ENCODE results near the gene MS4A13.
"Not testable (repeated sequence)": the region's sequence is repeated elsewhere in the genome, so short reads cannot be mapped to it uniquely, and the experiment has no call there.

MS4A13 gene

DNA sequence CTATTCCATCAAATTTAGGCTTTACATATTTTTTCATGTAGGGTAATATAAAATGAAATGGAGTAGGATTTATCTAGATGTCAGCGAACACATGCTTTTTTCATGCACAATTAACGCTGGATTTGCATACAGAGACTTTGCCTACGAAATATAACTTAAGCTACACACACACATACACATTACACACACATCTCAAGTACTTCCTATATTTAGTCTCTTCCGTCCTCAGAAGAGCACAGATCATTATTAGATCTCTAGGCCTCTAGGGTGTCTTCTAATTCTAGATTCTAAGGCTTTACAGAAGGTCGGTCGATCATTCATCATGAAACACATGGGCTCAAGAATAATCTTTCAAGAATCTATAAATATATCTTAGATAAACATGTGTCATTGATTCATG is 3.8 kb upstream of the MS4A13 start:
- Mint-ChIP-seq H3K36me3 (no peaks in the 10 kb centered on the region), H3K4me3 (no peak overlapping the region), H3K27me3 (peaks cover 7% of the 10 kb centered on the region), H3K4me1 (peaks cover 7% of the 10 kb centered on the region), H3K9me3 (no peaks in the 10 kb centered on the region), H3K27ac (no peak overlapping the region)
- no peak for ATAC-seq

DNA sequence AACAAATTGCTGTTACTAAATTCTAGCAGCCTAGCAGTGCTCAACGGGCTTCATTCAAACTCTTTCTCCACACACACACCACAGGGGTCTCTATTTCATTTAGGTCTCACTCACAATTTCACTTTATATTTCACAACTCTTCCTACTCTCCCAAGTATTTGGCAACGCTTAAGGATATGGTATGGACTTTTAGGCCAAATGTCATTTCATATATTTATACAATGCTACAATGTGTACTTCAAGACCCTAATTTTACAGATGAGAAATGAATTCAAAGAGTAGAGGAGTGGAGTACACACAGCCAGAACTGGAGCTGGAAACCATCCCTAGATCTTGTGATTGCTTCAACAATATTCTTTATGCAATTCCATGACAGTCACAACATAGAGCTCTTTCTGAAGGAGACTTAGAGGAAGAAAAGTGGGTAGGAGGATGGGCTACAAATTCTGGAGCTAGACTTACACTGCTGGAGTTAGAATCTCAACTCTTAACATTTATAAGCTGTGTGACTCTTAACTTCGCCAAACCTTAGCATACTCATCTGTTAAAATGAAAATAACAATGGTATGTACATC is 2.5 kb upstream of the MS4A13 start:
- H3K4me1 Mint-ChIP-seq: peaks cover 7% of the 10 kb centered on the region
- no peak for ATAC-seq
- H3K9me3 Mint-ChIP-seq: no peaks in the 10 kb centered on the region
- no peak overlapping the region for H3K4me3 Mint-ChIP-seq
- H3K27ac Mint-ChIP-seq: no peak overlapping the region
- no peaks in the 10 kb centered on the region for H3K36me3 Mint-ChIP-seq
- H3K27me3 Mint-ChIP-seq: peaks cover 7% of the 10 kb centered on the region

DNA sequence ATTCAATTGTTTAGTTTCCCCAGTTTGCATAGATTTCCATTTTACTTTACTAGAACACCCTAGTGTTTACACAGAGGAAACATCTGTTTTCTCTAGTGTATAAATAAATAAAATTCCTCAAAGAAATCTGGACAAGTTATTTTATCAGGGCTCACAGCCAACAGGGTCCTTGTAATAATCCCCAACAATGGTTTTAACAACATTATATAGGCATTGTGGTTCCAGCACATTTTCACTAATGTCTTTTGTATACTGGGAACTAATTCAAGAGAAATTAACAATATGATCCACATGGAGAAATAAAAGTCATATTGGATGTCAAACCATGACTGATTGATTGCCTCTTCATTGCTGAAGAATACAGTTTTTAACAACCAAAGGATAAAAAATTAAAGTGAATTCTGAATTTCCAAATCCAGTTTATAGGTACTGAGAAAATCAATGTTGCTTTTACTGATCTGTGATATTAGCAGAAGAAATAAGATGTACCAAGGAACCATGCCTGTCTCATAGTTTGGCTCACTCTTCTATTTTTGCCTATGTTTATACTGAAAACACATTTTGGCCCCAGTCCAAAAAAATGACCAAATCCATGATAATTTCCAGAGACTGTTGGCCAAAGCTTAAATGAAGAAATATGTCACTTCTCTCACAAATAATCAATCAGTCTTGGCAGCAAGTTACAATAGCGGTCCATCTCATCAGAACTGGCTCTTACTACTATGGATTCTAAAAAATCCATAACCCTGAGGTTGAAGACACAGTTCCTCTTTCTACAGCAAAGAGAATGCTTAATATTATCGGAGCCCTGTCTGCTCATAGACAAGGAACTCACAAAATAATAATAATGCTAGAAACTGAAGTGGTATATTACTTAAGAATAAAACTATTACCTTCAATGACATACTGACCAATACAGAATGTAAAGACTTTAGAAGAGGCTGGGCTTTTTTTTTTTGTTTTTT is 1.4 kb upstream of the MS4A13 start:
- Mint-ChIP-seq H3K27me3 (peaks cover 6% of the 10 kb centered on the region), H3K36me3 (no peaks in the 10 kb centered on the region), H3K4me3 (no peak overlapping the region), H3K9me3 (no peaks in the 10 kb centered on the region), H3K27ac (no peak overlapping the region), H3K4me1 (peaks cover 7% of the 10 kb centered on the region)
- ATAC-seq: no peak

DNA sequence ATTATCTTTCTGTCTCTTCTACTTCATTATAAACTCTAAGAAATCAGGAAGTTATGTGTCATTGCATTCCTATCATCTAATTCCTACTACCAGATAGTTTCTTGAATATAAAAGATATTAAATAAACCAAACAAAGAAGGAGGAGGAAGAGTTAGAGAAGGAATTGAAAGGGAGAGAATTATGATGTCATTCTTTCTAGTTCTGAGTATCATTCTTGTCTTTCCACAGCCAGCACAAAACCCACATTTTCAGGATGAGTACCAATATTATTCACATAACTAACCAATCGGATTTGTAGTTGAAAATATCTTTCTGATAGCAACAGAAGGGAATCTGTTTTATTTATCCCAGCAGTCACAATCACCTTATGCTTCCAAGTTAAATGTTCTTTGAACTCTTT is 13.3 kb downstream of the MS4A13 start:
- H3K9me3 Mint-ChIP-seq: no peaks in the 10 kb centered on the region
- peaks cover 13% of the 10 kb centered on the region for H3K4me1 Mint-ChIP-seq
- no peak for ATAC-seq
- no peaks in the 10 kb centered on the region for H3K36me3 Mint-ChIP-seq
- H3K27me3 Mint-ChIP-seq: no peaks in the 10 kb centered on the region
- H3K27ac Mint-ChIP-seq: no peak overlapping the region
- H3K4me3 Mint-ChIP-seq: no peak overlapping the region

DNA sequence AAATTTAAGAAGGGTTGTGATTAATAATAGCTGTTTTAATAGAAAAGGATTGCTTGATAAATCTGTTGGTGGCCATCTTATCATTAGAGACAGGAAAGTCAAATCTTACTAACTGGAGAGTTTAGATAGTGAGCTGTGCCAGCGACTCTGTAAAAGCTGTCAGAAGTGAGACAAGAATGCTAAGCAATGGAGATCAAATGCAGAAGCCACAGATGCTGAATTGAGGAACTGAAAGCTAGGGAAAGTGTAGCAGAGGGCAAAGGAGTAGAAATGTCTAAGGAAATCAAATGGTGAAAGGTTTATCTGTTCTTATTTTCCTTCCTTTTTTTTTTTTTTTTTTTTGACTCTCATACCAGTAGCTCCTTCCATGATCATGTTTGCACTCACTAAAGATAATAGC is 13.7 kb downstream of the MS4A13 start:
- no peaks in the 10 kb centered on the region for H3K9me3 Mint-ChIP-seq
- no peak overlapping the region for H3K27ac Mint-ChIP-seq
- peaks cover 13% of the 10 kb centered on the region for H3K4me1 Mint-ChIP-seq
- no peaks in the 10 kb centered on the region for H3K27me3 Mint-ChIP-seq
- no peaks in the 10 kb centered on the region for H3K36me3 Mint-ChIP-seq
- peak; percentile 90 for ATAC-seq
- H3K4me3 Mint-ChIP-seq: no peak overlapping the region

DNA sequence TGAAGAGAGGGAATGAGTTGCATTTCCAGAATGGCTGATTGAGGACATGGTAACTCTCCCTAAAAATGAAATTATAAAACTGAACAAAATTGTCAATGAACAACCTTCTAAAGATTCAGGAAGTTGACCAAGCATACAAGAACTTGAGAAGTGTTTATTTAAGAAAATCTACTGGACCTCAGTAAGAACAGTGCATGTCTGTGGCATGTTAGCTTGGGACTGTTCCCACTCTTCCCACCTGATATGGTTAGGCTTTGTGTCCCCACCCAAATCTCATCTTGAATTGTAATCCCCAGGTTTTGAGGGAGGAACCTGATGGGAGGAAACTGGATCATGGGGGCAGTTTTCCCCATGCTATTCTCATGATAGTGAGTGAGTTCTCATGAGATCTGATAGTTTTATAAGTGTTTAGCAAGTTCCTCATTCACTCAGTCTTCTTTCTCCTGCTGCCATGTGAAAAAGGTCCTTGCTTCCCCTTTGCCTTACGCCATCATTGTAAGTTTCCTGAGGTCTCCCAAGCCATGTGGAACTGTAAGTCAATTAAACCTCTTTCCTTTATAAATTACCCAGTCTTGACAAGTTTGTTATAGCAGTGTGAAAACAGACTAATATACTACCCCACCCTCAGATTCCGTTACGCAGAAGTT is 15.4 kb downstream of the MS4A13 start:
- Mint-ChIP-seq H3K4me3 (no peak overlapping the region), H3K4me1 (peaks cover 13% of the 10 kb centered on the region), H3K9me3 (no peaks in the 10 kb centered on the region), H3K27me3 (no peaks in the 10 kb centered on the region), H3K27ac (no peak overlapping the region), H3K36me3 (no peaks in the 10 kb centered on the region)
- no peak for ATAC-seq

DNA sequence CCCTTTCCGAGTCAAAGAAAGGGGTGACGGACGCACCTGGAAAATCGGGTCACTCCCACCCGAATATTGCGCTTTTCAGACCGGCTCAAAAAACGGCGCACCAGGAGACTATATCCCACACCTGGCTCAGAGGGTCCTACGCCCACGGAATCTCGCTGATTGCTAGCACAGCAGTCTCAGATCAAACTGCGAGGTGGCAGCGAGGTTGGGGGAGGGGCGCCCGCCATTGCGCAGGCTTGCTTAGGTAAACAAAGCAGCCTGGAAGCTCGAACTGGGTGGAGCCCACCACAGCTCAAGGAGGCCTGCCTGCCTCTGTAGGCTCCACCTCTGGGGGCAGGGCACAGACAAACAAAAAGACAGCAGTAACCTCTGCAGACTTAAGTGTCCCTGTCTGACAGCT is 17.2 kb downstream of the MS4A13 start:
- not testable (repeated sequence) for H3K27me3 Mint-ChIP-seq, H3K9me3 Mint-ChIP-seq, H3K27ac Mint-ChIP-seq, H3K36me3 Mint-ChIP-seq, ATAC-seq, H3K4me3 Mint-ChIP-seq
- H3K4me1 Mint-ChIP-seq: peaks cover 13% of the 10 kb centered on the region

DNA sequence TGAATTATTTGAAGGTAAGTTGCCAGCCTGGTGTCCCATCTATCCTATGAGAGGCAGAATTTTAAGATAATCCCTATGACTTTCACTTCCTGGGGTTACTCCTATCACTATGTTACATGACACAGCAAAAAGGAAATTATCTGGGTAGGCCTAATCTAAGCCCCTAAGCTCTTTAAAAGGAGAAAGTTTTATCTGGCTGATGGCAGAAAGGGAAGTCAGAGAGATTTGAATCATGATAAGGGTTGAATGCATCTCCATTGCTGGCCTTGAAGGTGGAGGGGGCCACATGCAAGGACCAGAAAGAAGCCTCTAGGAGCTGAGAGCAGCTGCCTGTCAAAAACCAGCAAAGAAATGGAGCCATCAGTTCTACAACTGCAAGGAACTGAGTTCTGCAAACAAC is 23.4 kb downstream of the MS4A13 start:
- not testable (repeated sequence) for H3K4me3 Mint-ChIP-seq, ATAC-seq, H3K27ac Mint-ChIP-seq, H3K4me1 Mint-ChIP-seq, H3K36me3 Mint-ChIP-seq, H3K9me3 Mint-ChIP-seq
- peaks cover 18% of the 10 kb centered on the region for H3K27me3 Mint-ChIP-seq

DNA sequence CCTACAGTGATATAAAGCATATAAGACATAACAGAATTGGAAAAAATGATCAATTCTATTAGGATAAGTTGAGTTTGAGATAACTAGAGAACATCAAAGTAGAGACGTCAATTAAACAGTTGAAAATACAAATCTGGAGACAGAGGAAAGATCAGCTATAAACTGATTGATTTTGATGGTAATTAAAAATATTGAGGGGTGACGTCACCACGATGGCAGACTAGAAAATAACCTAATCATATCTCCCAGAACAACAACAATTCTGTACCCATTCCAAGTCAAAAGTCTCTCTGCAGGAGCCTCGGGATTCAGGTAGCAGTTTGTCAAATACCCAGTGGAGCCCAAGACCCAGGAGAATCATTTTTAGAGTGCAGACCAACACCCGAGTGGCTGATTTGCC is 28.9 kb downstream of the MS4A13 start:
- ATAC-seq: no peak
- Mint-ChIP-seq H3K27me3 (peaks cover 33% of the 10 kb centered on the region), H3K36me3 (peaks cover 4% of the 10 kb centered on the region), H3K4me1 (no peaks in the 10 kb centered on the region), H3K4me3 (no peak overlapping the region), H3K27ac (no peak overlapping the region), H3K9me3 (peaks cover 7% of the 10 kb centered on the region)

DNA sequence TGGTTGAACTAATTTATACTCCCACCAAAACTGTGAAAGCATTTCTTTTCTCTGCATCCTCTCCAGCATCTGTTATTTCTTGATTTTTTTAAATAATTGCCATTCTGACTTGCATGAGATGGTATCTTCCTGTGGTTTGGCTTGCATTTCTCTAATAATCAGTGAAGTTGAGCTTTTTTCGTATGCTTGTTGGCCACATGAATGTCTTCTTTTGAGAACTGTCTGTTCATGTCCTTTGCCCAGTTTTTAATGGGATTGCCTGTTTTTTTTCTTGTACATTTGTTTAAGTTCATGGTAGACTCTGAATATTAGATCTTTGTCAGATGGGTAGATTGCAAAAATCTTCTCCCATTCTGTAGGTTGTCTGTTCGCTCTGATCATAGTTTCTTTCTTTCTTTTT is 46.1 kb downstream of the MS4A13 start:
- Mint-ChIP-seq H3K4me3 (no peak overlapping the region), H3K9me3 (peaks cover 20% of the 10 kb centered on the region), H3K27ac (no peak overlapping the region), H3K36me3 (peaks cover 5% of the 10 kb centered on the region), H3K27me3 (no peaks in the 10 kb centered on the region), H3K4me1 (peaks cover 7% of the 10 kb centered on the region)
- no peak for ATAC-seq

DNA sequence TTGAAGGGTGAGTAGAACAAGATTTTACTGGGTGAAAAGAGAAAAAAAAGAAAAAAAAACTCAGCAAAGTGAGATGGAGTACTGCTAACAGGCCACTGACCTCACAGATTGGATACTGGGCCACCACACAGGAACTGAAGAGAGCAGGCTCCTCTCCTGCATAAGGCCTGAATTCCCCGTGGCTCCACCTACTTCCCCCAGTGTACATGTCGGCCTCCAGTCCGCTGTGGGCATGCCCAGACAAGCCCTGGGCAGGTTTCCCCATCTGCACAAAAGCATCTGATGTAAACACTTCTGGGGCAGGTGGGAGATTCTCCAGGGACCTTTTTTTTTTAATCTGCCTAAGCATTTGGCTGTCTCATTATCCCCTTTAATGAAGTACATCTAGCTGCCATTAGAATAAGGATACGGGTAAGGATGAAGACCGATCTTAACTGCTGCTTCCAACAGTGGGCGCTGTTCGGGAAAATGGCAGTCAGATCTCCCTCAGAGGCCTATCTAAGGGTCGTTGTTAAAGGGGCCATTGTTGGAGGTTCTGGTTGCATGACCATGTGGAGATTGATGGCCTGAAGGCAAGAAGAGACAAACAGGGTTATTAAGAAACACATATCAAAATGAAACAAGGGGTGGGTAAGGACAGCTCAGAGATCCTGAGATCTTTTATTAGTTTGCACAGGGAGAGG is 48.5 kb downstream of the MS4A13 start:
- H3K36me3 Mint-ChIP-seq: peaks cover 5% of the 10 kb centered on the region
- H3K27me3 Mint-ChIP-seq: no peaks in the 10 kb centered on the region
- peak overlapping the region; percentile 62 for H3K27ac Mint-ChIP-seq
- ATAC-seq: peak; percentile 68
- peaks cover 16% of the 10 kb centered on the region for H3K9me3 Mint-ChIP-seq
- peaks cover 7% of the 10 kb centered on the region for H3K4me1 Mint-ChIP-seq
- no peak overlapping the region for H3K4me3 Mint-ChIP-seq

DNA sequence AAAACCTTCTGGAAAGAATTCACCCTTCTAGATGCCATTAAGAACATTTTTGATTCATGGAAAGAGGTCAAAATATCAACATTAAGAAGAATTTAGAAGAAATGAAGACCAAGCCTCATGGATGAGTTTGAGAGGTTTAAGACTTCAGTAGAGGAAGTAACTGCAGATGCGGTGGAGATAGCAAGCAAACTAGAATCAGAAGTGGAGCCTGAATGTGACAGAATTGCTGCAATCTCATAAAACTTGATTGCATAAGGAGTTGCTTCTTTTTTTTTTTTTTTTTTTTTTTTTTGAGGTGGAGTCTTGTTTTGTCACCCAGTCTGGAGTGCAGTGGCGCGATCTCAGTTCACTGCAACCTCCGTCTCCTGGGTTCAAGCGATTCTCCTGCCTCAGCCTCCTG is 51.6 kb downstream of the MS4A13 start:
- H3K4me3 Mint-ChIP-seq: no peak overlapping the region

DNA sequence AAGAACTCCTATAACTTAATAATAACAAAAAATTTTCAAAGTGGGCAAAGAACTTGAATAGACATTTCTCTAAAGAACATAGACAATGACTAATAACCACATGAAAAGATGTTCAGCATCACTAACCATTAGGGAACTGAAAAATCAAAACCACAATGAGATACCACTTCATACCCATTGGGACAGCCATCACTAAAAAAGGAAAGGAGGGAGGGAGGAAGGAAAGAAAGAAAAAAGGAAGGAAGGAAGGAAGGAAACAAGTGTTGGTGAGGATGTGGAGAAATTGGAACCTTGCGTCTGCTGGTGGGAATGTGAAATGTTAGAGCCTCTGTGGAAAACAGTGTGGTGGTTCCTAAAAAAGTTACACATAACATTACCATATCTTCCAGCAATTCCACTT is 55.8 kb downstream of the MS4A13 start:
- Mint-ChIP-seq H3K9me3 (peaks cover 7% of the 10 kb centered on the region), H3K27ac (peak overlapping the region; percentile 10), H3K4me3 (no peak overlapping the region), H3K4me1 (peaks cover 22% of the 10 kb centered on the region), H3K36me3 (no peaks in the 10 kb centered on the region), H3K27me3 (no peaks in the 10 kb centered on the region)
- ATAC-seq: peak; percentile 88

More for the DNA sequence above, 51.6 kb downstream of the MS4A13 start:
- peaks cover 5% of the 10 kb centered on the region for H3K36me3 Mint-ChIP-seq
- no peaks in the 10 kb centered on the region for H3K27me3 Mint-ChIP-seq
- H3K9me3 Mint-ChIP-seq: peaks cover 13% of the 10 kb centered on the region
- no peak for ATAC-seq
- no peak overlapping the region for H3K27ac Mint-ChIP-seq
- peaks cover 28% of the 10 kb centered on the region for H3K4me1 Mint-ChIP-seq

DNA sequence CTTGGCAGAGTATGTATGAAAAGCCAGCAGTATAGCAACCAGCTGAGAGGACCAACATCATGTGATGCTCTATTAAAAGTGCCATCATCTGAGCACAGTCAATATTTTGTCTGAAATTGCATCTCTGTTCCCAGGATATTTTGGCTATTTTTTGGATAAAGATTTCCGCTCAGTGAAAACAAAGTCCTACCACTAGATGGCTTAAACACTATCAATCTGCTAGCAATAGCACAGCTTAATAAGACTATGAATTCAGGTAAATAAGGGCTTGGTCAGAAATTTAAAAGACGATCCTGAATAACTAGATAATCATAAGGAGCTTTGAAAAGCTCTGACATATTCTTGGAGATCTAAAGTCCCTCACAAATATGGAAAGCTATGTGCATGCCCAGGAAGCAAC is 74.4 kb downstream of the MS4A13 start:
- Mint-ChIP-seq H3K9me3 (peaks cover 18% of the 10 kb centered on the region), H3K4me1 (no peaks in the 10 kb centered on the region), H3K27me3 (no peaks in the 10 kb centered on the region), H3K4me3 (no peak overlapping the region), H3K36me3 (peaks cover 16% of the 10 kb centered on the region), H3K27ac (no peak overlapping the region)
- no peak for ATAC-seq

Measured in stimulated activated memory B cell treated with anti-CD40 and anti-IgM and Interleukin-4, amounts not matched to agents 10 μg/mL and 1 μg/mL and 100 μg/mL, for 72 hours (primary cell).